ENCODE results near the gene PRR14. TPM values are rescaled to one million over a fixed set of nuclear protein-coding genes. Genes with fewer than 3 reads are reported as not detected.
"Not testable (repeated sequence)": the region's sequence is repeated elsewhere in the genome, so short reads cannot be mapped to it uniquely, and the experiment has no call there.

The PRR14 gene
- total and polyA plus RNA-seq, 3 experiments from 2014 or later = 29.7 to 92.5 (median 87.5) TPM

DNA sequence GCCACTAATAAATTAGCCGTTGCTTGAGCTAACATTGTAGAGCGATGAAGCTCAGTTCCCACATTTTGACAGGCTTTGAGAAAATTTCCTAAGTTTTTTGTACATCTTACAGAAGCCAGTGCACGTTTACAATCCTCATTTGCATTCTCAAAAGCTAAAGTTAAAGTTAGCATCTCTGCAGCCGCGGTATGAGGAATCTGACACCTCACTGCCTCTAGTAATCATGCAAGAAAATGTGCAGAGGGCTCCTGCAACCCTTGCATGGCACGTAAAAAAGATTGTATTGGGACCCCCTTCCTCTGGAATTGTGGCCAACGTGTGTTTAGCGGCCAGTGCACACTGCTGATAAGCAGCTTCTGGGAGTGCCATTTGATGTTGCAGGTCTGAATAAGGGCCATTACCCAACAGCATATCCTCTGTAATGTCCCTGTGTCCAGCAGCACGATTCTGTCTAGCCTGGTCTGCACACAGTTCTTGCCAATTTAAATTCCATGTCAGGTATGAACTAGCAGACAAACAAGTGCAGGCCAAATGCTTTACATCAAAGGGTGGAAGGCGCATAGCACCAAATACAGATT, 28.2 kb upstream of the PRR14 start:
- DNase-seq = no peak
- Histone ChIP-seq H3K27ac (ENCODE audit: low read depth, low read length) (no peak overlapping the region), H3K4me1 (ENCODE audit: insufficient read depth, low read length) (no peaks in the 10 kb centered on the region), H3K27me3 (ENCODE audit: insufficient read depth, low read length, poor library complexity, severe bottlenecking) (no peaks in the 10 kb centered on the region), H3K36me3 (ENCODE audit: insufficient read depth, low read length) (no peaks in the 10 kb centered on the region), H3K9me3 (ENCODE audit: low read length) (no peaks in the 10 kb centered on the region), H3K4me3 (ENCODE audit: low read length) (no peak overlapping the region)
- Mint-ChIP-seq H3K36me3 (no peaks in the 10 kb centered on the region), H3K27me3 (peaks cover 3 to 15% of the 10 kb centered on the region in 2 donors), H3K4me1 (no peaks in the 10 kb centered on the region), H3K27ac (no peak overlapping the region), H3K9me3 (no peaks in the 10 kb centered on the region), H3K4me3 (no peak overlapping the region)
- ChIA-PET POLR2A (no interaction called here), CTCF (interaction anchor here (1.6 kb wide), 1 partner anchor 98 kb away, joined by 3 read pairs; no protein-coding TSS in a partner anchor)

DNA sequence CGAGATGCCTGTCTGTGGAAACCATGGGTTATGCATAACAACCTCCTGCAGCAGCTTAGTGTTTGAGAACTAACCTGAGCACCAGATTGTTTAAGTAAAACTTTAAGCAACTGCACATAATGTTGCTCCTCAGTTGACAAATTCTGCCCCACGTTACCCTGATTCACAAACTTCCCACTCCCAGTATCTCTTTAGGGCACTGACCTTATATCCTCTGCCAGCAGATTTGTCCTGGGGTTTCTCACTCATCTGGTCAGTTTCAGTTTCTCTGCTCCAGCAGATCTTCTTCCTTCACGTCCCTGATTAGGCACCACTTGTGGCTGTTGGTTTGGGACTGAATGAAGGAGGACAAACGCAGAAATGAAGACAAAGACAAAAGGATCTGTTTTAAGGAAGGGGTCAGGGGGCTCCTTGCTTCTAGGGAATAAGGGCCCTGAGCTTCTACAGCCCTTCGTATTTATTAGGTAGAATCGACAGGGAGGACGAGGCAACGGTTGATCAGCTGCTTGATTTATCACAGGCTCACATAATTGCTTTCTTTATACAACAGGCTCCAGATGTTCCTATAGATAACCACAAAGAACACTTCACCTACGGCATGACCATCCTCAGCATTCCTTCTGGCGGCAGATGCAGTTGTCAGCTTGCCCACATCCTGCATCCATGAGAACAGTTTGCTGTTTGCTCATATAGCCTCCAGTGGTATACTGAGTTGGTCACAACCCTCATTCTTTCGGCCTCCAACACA, 27.1 kb upstream of the PRR14 start:
- ChIA-PET CTCF (no interaction called here), POLR2A (no interaction called here)
- Mint-ChIP-seq H3K9me3 (no peaks in the 10 kb centered on the region), H3K4me3 (no peak overlapping the region), H3K27ac (no peak overlapping the region), H3K27me3 (peaks cover 3 to 15% of the 10 kb centered on the region in 2 donors), H3K4me1 (peaks cover 2 to 5% (median 2%) of the 10 kb centered on the region in 3 donors), H3K36me3 (no peaks in the 10 kb centered on the region)
- H3K27ac ChIP-seq (ENCODE audit: low read depth, low read length) = no peak overlapping the region
- no peak overlapping the region for H3K4me3 ChIP-seq (ENCODE audit: low read length)
- no peaks in the 10 kb centered on the region for H3K27me3 ChIP-seq (ENCODE audit: insufficient read depth, low read length, poor library complexity, severe bottlenecking)
- peaks cover 3% of the 10 kb centered on the region for H3K4me1 ChIP-seq (ENCODE audit: insufficient read depth, low read length)
- no peak for DNase-seq
- H3K9me3 ChIP-seq (ENCODE audit: low read length) = no peaks in the 10 kb centered on the region
- no peaks in the 10 kb centered on the region for H3K36me3 ChIP-seq (ENCODE audit: insufficient read depth, low read length)

DNA sequence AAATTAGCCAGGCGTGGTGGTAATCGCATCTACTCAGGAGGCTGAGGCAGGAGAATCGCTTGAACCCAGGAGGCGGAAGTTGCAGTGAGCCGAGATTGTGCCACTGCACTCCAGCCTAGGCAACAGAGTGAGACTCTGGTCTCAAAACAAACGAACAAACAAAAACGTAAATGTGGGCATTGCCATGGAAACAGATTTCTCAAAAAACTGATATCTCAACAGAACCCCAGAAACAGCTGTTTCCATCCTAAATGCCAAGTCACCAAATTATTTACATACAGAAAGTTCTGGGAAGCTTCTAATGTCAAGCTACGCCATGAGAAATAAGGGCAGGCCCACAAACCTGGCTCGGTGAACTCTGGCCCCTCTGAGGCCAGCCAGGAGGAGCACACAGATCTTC, 24.5 kb upstream of the PRR14 start:
- POLR2A ChIA-PET = interaction anchor here (0.6 kb wide), 1 partner anchor 493 kb away, joined by 3 read pairs; no protein-coding TSS in a partner anchor
- no peaks in the 10 kb centered on the region for H3K36me3 Mint-ChIP-seq
- no peak for DNase-seq

DNA sequence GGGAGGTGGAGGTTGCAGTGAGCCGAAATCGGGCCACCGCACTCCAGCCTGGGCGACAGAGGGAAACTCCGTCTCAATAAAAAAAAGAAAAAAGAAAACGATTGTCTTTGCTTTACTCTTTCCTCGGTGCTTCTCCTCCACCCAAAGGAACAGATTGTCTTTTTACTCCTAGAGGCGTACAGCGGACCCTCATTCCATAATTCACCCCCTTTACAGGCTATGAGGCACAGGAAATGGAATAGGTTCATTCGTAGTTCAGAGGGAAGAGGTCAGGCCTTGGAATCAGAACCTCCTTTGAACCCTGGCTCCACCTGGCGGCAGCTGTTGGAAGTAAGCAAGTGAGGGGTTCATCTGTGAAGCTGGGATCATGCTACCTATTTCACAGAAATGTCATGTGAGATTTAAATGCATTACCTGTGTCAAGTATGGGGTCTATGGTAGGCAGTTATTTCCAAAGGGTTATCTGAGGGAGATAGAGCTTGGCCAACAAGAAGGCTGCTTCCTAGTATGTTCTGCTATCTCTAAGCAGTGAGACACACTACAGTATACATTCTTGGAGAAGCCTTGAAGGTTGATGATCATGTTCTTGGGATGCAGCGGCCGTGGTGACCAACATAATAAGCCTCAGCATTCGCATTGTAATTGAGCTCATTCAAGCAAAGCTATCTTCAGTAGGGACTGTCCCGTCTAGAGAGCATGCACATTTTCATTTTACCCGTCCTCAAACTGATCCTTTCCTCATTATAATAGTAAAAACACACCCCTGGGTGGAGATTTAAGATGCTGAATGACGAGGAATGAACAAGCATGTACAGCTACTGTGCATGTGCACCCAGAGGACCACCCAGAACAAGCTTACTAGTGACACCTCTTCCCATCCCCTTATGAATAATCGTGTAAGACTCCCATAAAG, 21.9 kb upstream of the PRR14 start:
- Histone ChIP-seq H3K36me3 (ENCODE audit: insufficient read depth, low read length) (no peaks in the 10 kb centered on the region), H3K4me1 (ENCODE audit: insufficient read depth, low read length) (peaks cover 15% of the 10 kb centered on the region), H3K9me3 (ENCODE audit: low read length) (no peaks in the 10 kb centered on the region), H3K27ac (ENCODE audit: low read depth, low read length) (no peak overlapping the region), H3K27me3 (ENCODE audit: insufficient read depth, low read length, poor library complexity, severe bottlenecking) (no peaks in the 10 kb centered on the region), H3K4me3 (ENCODE audit: low read length) (peak overlapping the region; percentile 51)
- POLR2A ChIA-PET = interaction anchor here (0.6 to 1.1 kb wide), 4 partner anchors 58 to 593 kb away, joined by 3 to 7 read pairs (median 4); partner anchors contain the start of gene DCTPP1
- CTCF ChIA-PET = interaction anchor here (0.6 to 4.7 kb wide), 31 partner anchors 8 to 538 kb away, joined by 3 to 24 read pairs (median 4); partner anchors contain the start of genes DCTPP1, FBRS, ZNF689 and ZNF747
- Mint-ChIP-seq H3K4me3 (peak overlapping the region; percentile 44 to 78 (median 63)), H3K36me3 (no peaks in the 10 kb centered on the region), H3K27ac (peak overlapping the region in 7 of 8 donors; percentile 30 to 92 (median 65)), H3K4me1 (peaks cover 4 to 8% (median 7%) of the 10 kb centered on the region in 3 donors), H3K27me3 (peaks cover 0 to under 1% of the 10 kb centered on the region in 2 donors), H3K9me3 (no peaks in the 10 kb centered on the region)
- DNase-seq = peak; percentile 62 to 88 (median 79)

More for the DNA sequence above, 24.5 kb upstream of the PRR14 start:
- Histone ChIP-seq H3K4me3 (ENCODE audit: low read length) (no peak overlapping the region), H3K27me3 (ENCODE audit: insufficient read depth, low read length, poor library complexity, severe bottlenecking) (no peaks in the 10 kb centered on the region), H3K4me1 (ENCODE audit: insufficient read depth, low read length) (peaks cover 7% of the 10 kb centered on the region), H3K9me3 (ENCODE audit: low read length) (no peaks in the 10 kb centered on the region), H3K36me3 (ENCODE audit: insufficient read depth, low read length) (no peaks in the 10 kb centered on the region), H3K27ac (ENCODE audit: low read depth, low read length) (no peak overlapping the region)
- H3K9me3 Mint-ChIP-seq = no peaks in the 10 kb centered on the region
- peaks cover 3 to 15% of the 10 kb centered on the region in 2 donors for H3K27me3 Mint-ChIP-seq
- peak overlapping the region in 1 of 7 donors; percentile 20 for H3K4me3 Mint-ChIP-seq
- H3K4me1 Mint-ChIP-seq = peaks cover 4 to 6% (median 5%) of the 10 kb centered on the region in 3 donors
- CTCF ChIA-PET = interaction anchor here (1.8 to 4.7 kb wide), 2 partner anchors 10 to 114 kb away, joined by 3 to 24 read pairs; no protein-coding TSS in a partner anchor
- H3K27ac Mint-ChIP-seq = no peak overlapping the region

DNA sequence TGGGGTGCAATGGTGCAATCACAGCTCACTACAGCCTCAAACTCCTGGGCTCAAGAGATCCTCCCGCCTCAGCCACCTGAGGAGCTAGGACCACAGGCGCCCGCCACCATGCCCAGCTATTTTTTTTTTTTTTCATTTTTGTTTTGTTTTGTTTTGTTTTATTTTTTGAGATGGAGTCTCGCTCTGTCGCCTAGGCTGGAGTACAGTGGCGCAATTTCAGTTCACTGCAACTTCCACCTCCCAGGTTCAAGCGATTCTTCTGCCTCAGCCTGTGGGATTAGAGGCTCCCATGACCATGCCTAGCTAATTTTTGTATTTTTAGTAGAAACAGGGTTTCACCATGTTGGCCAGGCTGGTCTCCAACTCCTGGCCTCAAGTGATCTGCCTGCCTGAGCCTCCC, 18.3 kb upstream of the PRR14 start:
- H3K9me3 Mint-ChIP-seq; H3K27ac Mint-ChIP-seq; H3K9me3 ChIP-seq (ENCODE audit: low read length); H3K36me3 Mint-ChIP-seq; POLR2A ChIA-PET; H3K27me3 Mint-ChIP-seq; H3K27me3 ChIP-seq (ENCODE audit: insufficient read depth, low read length, poor library complexity, severe bottlenecking); H3K36me3 ChIP-seq (ENCODE audit: insufficient read depth, low read length); H3K4me3 Mint-ChIP-seq; H3K27ac ChIP-seq (ENCODE audit: low read depth, low read length); H3K4me3 ChIP-seq (ENCODE audit: low read length); DNase-seq: not testable (repeated sequence)
- peaks cover 18 to 23% (median 22%) of the 10 kb centered on the region in 3 donors for H3K4me1 Mint-ChIP-seq
- CTCF ChIA-PET = interaction anchor here (0.6 to 2.0 kb wide), 6 partner anchors 17 to 249 kb away, joined by 3 to 7 read pairs (median 3); partner anchors contain the start of genes FBRS, PRR14 and ZNF764
- peaks cover 24% of the 10 kb centered on the region for H3K4me1 ChIP-seq (ENCODE audit: insufficient read depth, low read length)

DNA sequence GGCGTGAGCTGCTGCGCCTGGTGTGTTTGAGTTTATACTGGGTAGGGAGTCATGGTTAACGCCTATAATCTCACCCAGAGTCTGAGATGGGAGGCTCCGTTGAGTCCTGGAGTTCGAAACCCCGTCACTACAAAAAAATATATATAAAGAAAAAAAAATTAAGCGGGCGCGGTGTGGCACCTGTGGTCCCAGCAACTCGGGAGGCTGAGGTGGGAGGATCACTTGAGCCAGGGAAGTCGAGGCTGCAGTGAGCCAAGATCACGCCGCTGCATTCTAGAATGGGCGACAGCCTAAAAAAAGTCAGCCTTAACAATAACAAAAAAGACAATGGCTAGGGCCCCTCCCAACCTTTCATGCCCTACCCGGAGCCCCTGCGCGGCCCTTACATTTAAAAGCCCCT, 17.2 kb upstream of the PRR14 start:
- Histone ChIP-seq H3K9me3 (ENCODE audit: low read length) (no peaks in the 10 kb centered on the region), H3K27ac (ENCODE audit: low read depth, low read length) (peak overlapping the region; percentile 92), H3K27me3 (ENCODE audit: insufficient read depth, low read length, poor library complexity, severe bottlenecking) (no peaks in the 10 kb centered on the region), H3K36me3 (ENCODE audit: insufficient read depth, low read length) (no peaks in the 10 kb centered on the region), H3K4me1 (ENCODE audit: insufficient read depth, low read length) (peaks cover 23% of the 10 kb centered on the region), H3K4me3 (ENCODE audit: low read length) (peak overlapping the region; percentile 69)
- DNase-seq = no peak
- H3K27me3 Mint-ChIP-seq = peaks cover 0 to 2% of the 10 kb centered on the region in 2 donors
- POLR2A ChIA-PET = interaction anchor here (0.6 to 1.0 kb wide), 7 partner anchors 17 to 568 kb away, joined by 3 to 10 read pairs (median 5); partner anchors contain the start of genes ALDOA, PRR14, ZNF688 and ZNF689
- H3K9me3 Mint-ChIP-seq = no peaks in the 10 kb centered on the region
- H3K4me1 Mint-ChIP-seq = peaks cover 18 to 22% (median 19%) of the 10 kb centered on the region in 3 donors
- H3K27ac Mint-ChIP-seq = peak overlapping the region; percentile 92 to 100 (median 98)
- CTCF ChIA-PET = interaction anchor here (1.0 to 2.0 kb wide), 3 partner anchors 18 to 64 kb away, joined by 3 to 7 read pairs (median 4); partner anchors contain the start of genes PRR14 and ZNF689
- H3K36me3 Mint-ChIP-seq = peaks cover 0 to 2% (median 0%) of the 10 kb centered on the region in 3 donors
- peak overlapping the region; percentile 82 to 98 (median 87) for H3K4me3 Mint-ChIP-seq

DNA sequence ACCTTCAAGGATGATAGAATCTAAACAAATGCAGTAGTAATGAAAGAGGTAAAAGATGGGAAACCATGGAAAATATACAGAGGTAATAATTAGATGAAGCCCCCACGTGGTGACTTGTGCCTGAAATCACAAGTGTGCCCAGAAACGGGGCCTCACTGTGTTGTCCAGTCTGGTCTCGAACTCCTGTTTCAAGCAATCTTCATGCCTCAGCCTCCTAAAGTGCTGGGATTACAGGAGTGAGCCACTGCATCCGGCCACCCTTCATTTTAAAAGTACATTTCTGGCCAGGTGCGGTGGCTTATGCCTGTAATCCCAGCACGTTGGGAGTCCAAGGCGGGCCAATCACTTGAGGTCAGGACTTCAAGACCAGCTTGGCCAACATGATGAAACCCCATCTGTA, 14.2 kb upstream of the PRR14 start:
- Mint-ChIP-seq H3K4me3 (peak overlapping the region in 1 of 7 donors; percentile 51), H3K36me3 (peaks cover 0 to 2% (median 0%) of the 10 kb centered on the region in 3 donors), H3K4me1 (peaks cover 14 to 17% (median 15%) of the 10 kb centered on the region in 3 donors), H3K27me3 (peaks cover 0 to 2% of the 10 kb centered on the region in 2 donors), H3K9me3 (no peaks in the 10 kb centered on the region), H3K27ac (peak overlapping the region in 4 of 8 donors; percentile 34 to 54 (median 44))
- CTCF ChIA-PET = interaction anchor here (1.0 to 1.8 kb wide), 5 partner anchors 8 to 101 kb away, joined by 4 to 11 read pairs (median 4); no protein-coding TSS in a partner anchor
- Histone ChIP-seq H3K4me3 (ENCODE audit: low read length) (no peak overlapping the region), H3K27me3 (ENCODE audit: insufficient read depth, low read length, poor library complexity, severe bottlenecking) (no peaks in the 10 kb centered on the region), H3K36me3 (ENCODE audit: insufficient read depth, low read length) (no peaks in the 10 kb centered on the region), H3K9me3 (ENCODE audit: low read length) (no peaks in the 10 kb centered on the region), H3K27ac (ENCODE audit: low read depth, low read length) (no peak overlapping the region), H3K4me1 (ENCODE audit: insufficient read depth, low read length) (peaks cover 16% of the 10 kb centered on the region)
- no peak for DNase-seq
- POLR2A ChIA-PET = interaction anchor here (0.7 to 1.6 kb wide), 2 partner anchors 13 to 14 kb away, joined by 5 read pairs; partner anchors contain the start of gene PRR14
